GM19193 (cell line): ENCODE results near the gene TRPM5.

ENCODE experiments used
- POLR2A ChIP-seq: IDR thresholded peaks from 4 replicates; pipeline ENCODE4 v1.6.1; 2011; ENCODE audit not compliant: insufficient read depth, insufficient read length; ENCODE audit errors: extremely low read depth

The TRPM5 gene

GRCh38 chr11:2447951-2448650, 3.8 kb upstream of the TRPM5 start:
- no peak for TF ChIP-seq POLR2A

GRCh38 chr11:2447253-2447950, 3.1 kb upstream of the TRPM5 start:
- no peak for TF ChIP-seq POLR2A

GRCh38 chr11:2446590-2447252, 2.4 kb upstream of the TRPM5 start:
- TF ChIP-seq POLR2A = no peak

- TF ChIP-seq POLR2A = no peak
Observed at GRCh38 chr11:2445746-2446551, 1.6 kb upstream of the TRPM5 start.

- no peak for TF ChIP-seq POLR2A
Observed at GRCh38 chr11:2444821-2445745, 769 bp upstream of the TRPM5 start, which contains the start of gene KCNQ1. Gene KCNQ1 (plus strand): TSS chr11:2445008. CDS start chr11:2445099, 91 bp downstream.

- TF ChIP-seq POLR2A = no peak
Observed at GRCh38 chr11:2443406-2443805, 908 bp downstream of the TRPM5 start.

GRCh38 chr11:2442589-2442988, 1.7 kb downstream of the TRPM5 start:
- TF ChIP-seq POLR2A = no peak

GRCh38 chr11:2441171-2441570, 3.1 kb downstream of the TRPM5 start:
- TF ChIP-seq POLR2A = no peak

- no peak for TF ChIP-seq POLR2A
Observed at GRCh38 chr11:2440646-2441045, 3.7 kb downstream of the TRPM5 start.

GRCh38 chr11:2439820-2440219, 4.5 kb downstream of the TRPM5 start:
- no peak for TF ChIP-seq POLR2A

GRCh38 chr11:2437516-2437915, 6.8 kb downstream of the TRPM5 start:
- no peak for TF ChIP-seq POLR2A

- no peak for TF ChIP-seq POLR2A
Observed at GRCh38 chr11:2436521-2437031, 7.7 kb downstream of the TRPM5 start.

- no peak for TF ChIP-seq POLR2A
Observed at GRCh38 chr11:2436013-2436520, 8.2 kb downstream of the TRPM5 start.
